K562 (cell line): ENCODE results near the gene RNF103. TPM values are rescaled to one million over a fixed set of nuclear protein-coding genes. Genes with fewer than 3 reads are reported as not detected.

Experiments
- BCOR ChIP-seq: fragments of 450-650 bp; IDR thresholded peaks from 2 replicates; pipeline ENCODE4 v1.6.1; 2016
- CHD1 ChIP-seq: fragments of 200-600 bp; sonication (generic); IDR thresholded peaks from one replicate; pipeline ENCODE4 v1.6.1; 2012; ENCODE audit warnings: mild to moderate bottlenecking, moderate library complexity, low read length, inconsistent platforms
- DPF2 ChIP-seq: fragments of 450-650 bp; IDR thresholded peaks from 2 replicates; pipeline ENCODE4 v1.6.1; 2016
- E2F3 ChIP-seq: fragments of 250-450 bp; sonication (Bioruptor Pico); IDR thresholded peaks from 2 replicates; pipeline ENCODE4 v1.4.0; 2020; ENCODE audit warnings: mild to moderate bottlenecking
- E2F6 ChIP-seq, 2 experiments: IDR thresholded peaks; 2 replicates each; pipeline ENCODE4 v1.6.1; 2011; ENCODE audit warnings: borderline replicate concordance in 1 of 2, control low read depth in 1 of 2, low read depth in 1 of 2, low read length in 1 of 2, mild to moderate bottlenecking in 1 of 2, mixed read lengths in 1 of 2, moderate library complexity in 1 of 2; ENCODE audit not compliant: insufficient read depth in 1 of 2, insufficient read length in 1 of 2, poor library complexity in 1 of 2, severe bottlenecking in 1 of 2; ENCODE audit errors: extremely low read depth in 1 of 2
- GABPA ChIP-seq: fragments of 200-800 bp; sonication (Bioruptor generic); conservative IDR thresholded peaks from 2 replicates; pipeline ENCODE4 v1.6.1; 2016; ENCODE audit warnings: low read depth, missing genetic modification characterization, missing compliant biosample characterization
- HMGN3 ChIP-seq: IDR thresholded peaks from 2 replicates; pipeline ENCODE4 v1.6.1; 2011; ENCODE audit warnings: borderline replicate concordance, low read depth, mild to moderate bottlenecking, mixed read lengths, low read length; ENCODE audit not compliant: insufficient read length; ENCODE audit errors: extremely low read depth
- KDM5B ChIP-seq: fragments of 200-600 bp; sonication (generic); IDR thresholded peaks from 2 replicates; pipeline ENCODE4 v1.6.1; 2012; ENCODE audit warnings: low read depth, mild to moderate bottlenecking, moderate library complexity, low read length, control low read depth, inconsistent platforms; ENCODE audit not compliant: insufficient replicate concordance
- L3MBTL2 ChIP-seq: fragments of 450-650 bp; IDR thresholded peaks from 2 replicates; pipeline ENCODE4 v1.6.1; 2016; ENCODE audit warnings: mild to moderate bottlenecking, moderate library complexity
- LCOR ChIP-seq: sonication (generic); formaldehyde crosslinking; IDR thresholded peaks from 2 replicates; pipeline ENCODE4 v1.8.0; 2022; ENCODE audit warnings: mild to moderate bottlenecking, missing genetic modification reagents
- MBD2 ChIP-seq: sonication (generic); IDR thresholded peaks from 2 replicates; pipeline ENCODE4 v1.6.1; 2016; ENCODE audit warnings: low read depth, borderline replicate concordance
- NR2C2 ChIP-seq, 2 experiments: fragments of 200-800 bp in 1 of 2; sonication (Bioruptor generic) in 1 of 2; sonication (generic) in 1 of 2; formaldehyde crosslinking in 1 of 2; IDR thresholded peaks; 2 replicates each; pipeline versions ENCODE4 v1.6.1 to v1.8.0; 2016 to 2022; ENCODE audit warnings: mild to moderate bottlenecking in 1 of 2, missing compliant biosample characterization in 1 of 2, missing genetic modification characterization in 1 of 2, missing genetic modification reagents in 1 of 2
- PKNOX1 ChIP-seq: fragments of 450-650 bp; IDR thresholded peaks from 2 replicates; pipeline ENCODE4 v1.6.1; 2016
- POLR2AphosphoS5 ChIP-seq: IDR thresholded peaks from 2 replicates; pipeline ENCODE4 v1.6.1; 2011; ENCODE audit warnings: mild to moderate bottlenecking, low read depth, low read length, moderate library complexity; ENCODE audit not compliant: control insufficient read depth, insufficient read depth
- PPARD ChIP-seq: fragments of 250-450 bp; sonication (Bioruptor Pico); IDR thresholded peaks from 2 replicates; pipeline ENCODE4 v1.8.0; 2022; ENCODE audit warnings: inconsistent platforms, mild to moderate bottlenecking, moderate library complexity
- RBBP5 ChIP-seq: fragments of 200-600 bp; sonication (generic); IDR thresholded peaks from 2 replicates; pipeline ENCODE4 v1.6.1; 2012; ENCODE audit warnings: borderline replicate concordance, mild to moderate bottlenecking, low read length, control low read depth, inconsistent platforms; ENCODE audit not compliant: insufficient read depth, poor library complexity, severe bottlenecking
- SIN3A ChIP-seq, 2 experiments: fragments of 150-350 bp in 1 of 2; IDR thresholded peaks; 2 replicates each; pipeline ENCODE4 v1.6.1; 2011 to 2016; ENCODE audit warnings: borderline replicate concordance in 2 of 2, low read depth in 2 of 2, low read length in 2 of 2, mild to moderate bottlenecking in 2 of 2, moderate library complexity in 2 of 2; ENCODE audit not compliant: control insufficient read depth in 1 of 2
- TFAP4 ChIP-seq: sonication (generic); formaldehyde crosslinking; IDR thresholded peaks from 2 replicates; pipeline ENCODE4 v1.8.0; 2022; ENCODE audit warnings: missing genetic modification reagents, mild to moderate bottlenecking, moderate library complexity, borderline replicate concordance
- VEZF1 ChIP-seq: fragments of 200-800 bp; sonication (Bioruptor generic); IDR thresholded peaks from 2 replicates; pipeline ENCODE4 v1.6.1; 2017; ENCODE audit warnings: missing genetic modification characterization, missing compliant biosample characterization
- ZFX ChIP-seq: sonication (generic); formaldehyde crosslinking; IDR thresholded peaks from 2 replicates; pipeline ENCODE4 v1.8.0; 2022; ENCODE audit warnings: mild to moderate bottlenecking, missing genetic modification reagents, moderate library complexity
- ZNF282 ChIP-seq: sonication (generic); formaldehyde crosslinking; IDR thresholded peaks from 2 replicates; pipeline ENCODE4 v1.8.1; 2023; ENCODE audit warnings: missing genetic modification reagents
- polyA plus RNA-seq, 8 experiments: library from polyadenylated mRNA; depleted of rRNA in 4 of 8; stranded (reverse) in 5 of 8; unstranded in 3 of 8; fragments of >200 nt; fragmentation: Nextera tagmentation in 2 of 8; fragmentation: Illumina TruSeq in 1 of 8; extraction: Ambion mirVana in 2 of 8; extraction: Trizol in 1 of 8; gene quantifications; 2 replicates each; pipeline versions ENCODE4 v1.2.1 to v1.2.3, GENCODE V29; 2011 to 2014; ENCODE audit warnings: inconsistent platforms in 1 of 8, missing spikeins in 1 of 8
- total RNA-seq, 7 experiments: library from RNA; depleted of rRNA in 6 of 7; stranded (reverse); fragments of >200 nt in 6 of 7; fragmentation: Illumina TruSeq in 2 of 7; extraction: Trizol in 2 of 7; gene quantifications; 2 replicates each; pipeline versions ENCODE4 v1.2.1 to v1.2.3, GENCODE V29; 2011 to 2021; ENCODE audit warnings: low replicate concordance in 1 of 7

The RNF103 gene
- total and polyA plus RNA-seq, 9 of the 15 experiments (the other 6 are each of a cell fraction or from before 2014, with no cell fraction given) = 1.2 to 6.8 (median 4.6) TPM

- TF ChIP-seq HMGN3 (peak; percentile 71), BCOR (peak; percentile 23; the same call in 1 of the 2 replicates), PKNOX1 (0 out of 2 replicates have a peak, but pooled peaks have one; percentile 14), NR2C2 (CRISPR knock-in tag; IDR thresholded peaks at IDR 0.05) (no peak), NR2C2 (tag; IDR thresholded peaks at IDR 0.05) (peak; percentile 37), E2F6 (IDR thresholded peaks at IDR 0.05; ENCODE audit: borderline replicate concordance in 1 of 2, extremely low read depth in 1 of 2, insufficient read depth in 1 of 2, insufficient read length in 1 of 2, low read depth in 1 of 2, low read length in 1 of 2, poor library complexity in 1 of 2, severe bottlenecking in 1 of 2) (peak; percentile 91 to 94), LCOR (CRISPR knock-in tag) (peak; percentile 74; the same call in 1 of the 2 replicates), L3MBTL2 (peak; percentile 92), PPARD (CRISPR knock-in tag) (no peak), MBD2 (peak; percentile 77), VEZF1 (CRISPR knock-in tag) (peak; percentile 82), CHD1 (peak; percentile 73), SIN3A (IDR thresholded peaks at IDR 0.05; ENCODE audit: borderline replicate concordance in 2 of 2, control insufficient read depth in 1 of 2, low read depth in 2 of 2, low read length in 2 of 2) (no peak), DPF2 (peak; percentile 52; the same call in 1 of the 2 replicates), RBBP5 (no peak), ZNF282 (CRISPR knock-in tag) (no peak), ZFX (CRISPR knock-in tag) (peak; percentile 88), GABPA (no peak), POLR2AphosphoS5 (peak; percentile 73; the same call in 1 of the 2 replicates), E2F3 (CRISPR knock-in tag) (0 out of 2 replicates have a peak, but pooled peaks have one; percentile 52), KDM5B (peak; percentile 49), TFAP4 (peak; percentile 65; the same call in 1 of the 2 replicates)
Measured at GRCh38 chr2:86623494-86624266, at the start of gene RNF103 (continued).
